ENCODE data around the gene FBL. TPM values are rescaled to one million over a fixed set of nuclear protein-coding genes. Genes with fewer than 3 reads are reported as not detected.

FBL gene
- total RNA-seq, 2 experiments from 2014 or later, result 336 to 365 TPM

- no peak overlapping the region for H3K4me2 ChIP-seq (ENCODE audit: low read length)
- no peak overlapping the region for H3K4me3 ChIP-seq (ENCODE audit: low read depth, low read length, poor library complexity, severe bottlenecking)
- H3K79me2 ChIP-seq (ENCODE audit: insufficient read depth, low read depth, low read length), result no peaks in the 10 kb centered on the region
- TF ChIP-seq CTCF (conservative IDR thresholded peaks at IDR 0.05; ENCODE audit: low read length) (no peak), EZH2phosphoT487 (IDR thresholded peaks at IDR 0.05; ENCODE audit: borderline replicate concordance, low read depth, low read length) (no peak)
- no peak overlapping the region for H3K27ac ChIP-seq (ENCODE audit: low read depth, low read length, poor library complexity, severe bottlenecking)
- no peaks in the 10 kb centered on the region for H4K20me1 ChIP-seq (ENCODE audit: insufficient read depth, low read length)
- ChIA-PET CTCF (ENCODE audit: unreplicated experiment) (no interaction called here), POLR2A (no interaction called here)
- BruUV-seq (replicated peaks), result no TSS peak
- no peak for DNase-seq (ENCODE audit: low spot score)
- H2AFZ ChIP-seq (ENCODE audit: low read length), result no peak overlapping the region
- H3K9me2 ChIP-seq (ENCODE audit: insufficient read depth, low read length), result no peaks in the 10 kb centered on the region
- H3K4me1 ChIP-seq (ENCODE audit: insufficient read depth, low read length, poor library complexity, severe bottlenecking), result peaks cover 2% of the 10 kb centered on the region
- intact Hi-C loops (cut with micrococcal nuclease; ENCODE audit: unreplicated experiment), result no loop called here
- peaks cover 93% of the 10 kb centered on the region for H3K36me3 ChIP-seq (ENCODE audit: insufficient read depth, low read length)
- H3K9me3 ChIP-seq (ENCODE audit: low read length), result no peaks in the 10 kb centered on the region
These were observed 18.0 kb downstream of the FBL start for GRCh38 chr19:39828015-39828653.

- TF ChIP-seq CTCF (conservative IDR thresholded peaks at IDR 0.05; ENCODE audit: low read length) (no peak), EZH2phosphoT487 (IDR thresholded peaks at IDR 0.05; ENCODE audit: borderline replicate concordance, low read depth, low read length) (no peak)
- BruUV-seq (replicated peaks), result no TSS peak
- Histone ChIP-seq H4K20me1 (ENCODE audit: insufficient read depth, low read length) (no peaks in the 10 kb centered on the region), H2AFZ (ENCODE audit: low read length) (no peak overlapping the region), H3K4me3 (ENCODE audit: low read depth, low read length, poor library complexity, severe bottlenecking) (no peak overlapping the region), H3K4me2 (ENCODE audit: low read length) (no peak overlapping the region), H3K9me3 (ENCODE audit: low read length) (no peaks in the 10 kb centered on the region), H3K4me1 (ENCODE audit: insufficient read depth, low read length, poor library complexity, severe bottlenecking) (no peaks in the 10 kb centered on the region), H3K79me2 (ENCODE audit: insufficient read depth, low read depth, low read length) (no peaks in the 10 kb centered on the region), H3K9me2 (ENCODE audit: insufficient read depth, low read length) (no peaks in the 10 kb centered on the region), H3K27ac (ENCODE audit: low read depth, low read length, poor library complexity, severe bottlenecking) (no peak overlapping the region), H3K36me3 (ENCODE audit: insufficient read depth, low read length) (peaks cover 85% of the 10 kb centered on the region)
- ChIA-PET POLR2A (no interaction called here), CTCF (ENCODE audit: unreplicated experiment) (no interaction called here)
- intact Hi-C loops (cut with micrococcal nuclease; ENCODE audit: unreplicated experiment), result no loop called here
- no peak for DNase-seq (ENCODE audit: low spot score)
These were observed 19.0 kb downstream of the FBL start for GRCh38 chr19:39827216-39827615.

- intact Hi-C loops (cut with micrococcal nuclease; ENCODE audit: unreplicated experiment), result no loop called here
- H3K36me3 ChIP-seq (ENCODE audit: insufficient read depth, low read length), result peaks cover 83% of the 10 kb centered on the region
These were observed 19.8 kb downstream of the FBL start for GRCh38 chr19:39826311-39826945.

More at GRCh38 chr19:39826311-39826945, 19.8 kb downstream of the FBL start:
- Histone ChIP-seq H3K4me2 (ENCODE audit: low read length) (no peak overlapping the region), H4K20me1 (ENCODE audit: insufficient read depth, low read length) (no peaks in the 10 kb centered on the region), H3K79me2 (ENCODE audit: insufficient read depth, low read depth, low read length) (no peaks in the 10 kb centered on the region), H3K4me3 (ENCODE audit: low read depth, low read length, poor library complexity, severe bottlenecking) (no peak overlapping the region), H2AFZ (ENCODE audit: low read length) (no peak overlapping the region), H3K9me3 (ENCODE audit: low read length) (no peaks in the 10 kb centered on the region), H3K9me2 (ENCODE audit: insufficient read depth, low read length) (no peaks in the 10 kb centered on the region), H3K27ac (ENCODE audit: low read depth, low read length, poor library complexity, severe bottlenecking) (no peak overlapping the region), H3K4me1 (ENCODE audit: insufficient read depth, low read length, poor library complexity, severe bottlenecking) (no peaks in the 10 kb centered on the region)
- ChIA-PET CTCF (ENCODE audit: unreplicated experiment) (no interaction called here), POLR2A (no interaction called here)
- no peak for TF ChIP-seq CTCF (conservative IDR thresholded peaks at IDR 0.05; ENCODE audit: low read length)
- TF ChIP-seq EZH2phosphoT487 (IDR thresholded peaks at IDR 0.05; ENCODE audit: borderline replicate concordance, low read depth, low read length), result no peak
- no TSS peak for BruUV-seq (replicated peaks)
- no peak for DNase-seq (ENCODE audit: low spot score)
